ENCODE measurements around the gene KCP.

The KCP gene

GRCh38 chr7:128849804-128850490, 60.6 kb downstream of the KCP start:
- TF ChIP-seq, protein P1, sequence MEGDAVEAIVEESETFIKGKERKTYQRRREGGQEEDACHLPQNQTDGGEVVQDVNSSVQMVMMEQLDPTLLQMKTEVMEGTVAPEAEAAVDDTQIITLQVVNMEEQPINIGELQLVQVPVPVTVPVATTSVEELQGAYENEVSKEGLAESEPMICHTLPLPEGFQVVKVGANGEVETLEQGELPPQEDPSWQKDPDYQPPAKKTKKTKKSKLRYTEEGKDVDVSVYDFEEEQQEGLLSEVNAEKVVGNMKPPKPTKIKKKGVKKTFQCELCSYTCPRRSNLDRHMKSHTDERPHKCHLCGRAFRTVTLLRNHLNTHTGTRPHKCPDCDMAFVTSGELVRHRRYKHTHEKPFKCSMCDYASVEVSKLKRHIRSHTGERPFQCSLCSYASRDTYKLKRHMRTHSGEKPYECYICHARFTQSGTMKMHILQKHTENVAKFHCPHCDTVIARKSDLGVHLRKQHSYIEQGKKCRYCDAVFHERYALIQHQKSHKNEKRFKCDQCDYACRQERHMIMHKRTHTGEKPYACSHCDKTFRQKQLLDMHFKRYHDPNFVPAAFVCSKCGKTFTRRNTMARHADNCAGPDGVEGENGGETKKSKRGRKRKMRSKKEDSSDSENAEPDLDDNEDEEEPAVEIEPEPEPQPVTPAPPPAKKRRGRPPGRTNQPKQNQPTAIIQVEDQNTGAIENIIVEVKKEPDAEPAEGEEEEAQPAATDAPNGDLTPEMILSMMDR (IDR thresholded peaks at IDR 0.05; ENCODE audit: insufficient read depth, low read depth, low read length, missing control alignments), result no peak

DNA sequence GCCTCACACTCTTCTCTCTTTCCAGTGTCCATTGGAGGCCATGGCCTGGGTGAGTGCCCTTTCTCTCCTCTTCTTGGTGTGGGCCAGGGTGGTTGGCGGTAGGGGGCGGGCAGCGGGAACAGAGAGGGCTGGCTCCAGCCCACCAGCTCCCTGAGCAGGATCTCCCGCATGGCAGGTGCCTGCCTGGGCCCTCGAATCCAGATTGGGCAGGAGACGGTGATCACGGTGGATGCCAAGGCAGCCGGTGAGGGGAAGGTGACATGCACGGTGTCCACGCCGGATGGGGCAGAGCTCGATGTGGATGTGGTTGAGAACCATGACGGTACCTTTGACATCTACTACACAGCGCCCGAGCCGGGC, 61.4 kb downstream of the KCP start:
- DNase-seq (ENCODE audit: low read depth), result no peak
- no peak overlapping the region for H3K4me3 ChIP-seq (ENCODE audit: low read length)

More at GRCh38 chr7:128849804-128850490, 60.6 kb downstream of the KCP start:
- H3K4me3 ChIP-seq (ENCODE audit: low read length), result no peak overlapping the region
- no peak for DNase-seq (ENCODE audit: low read depth)

DNA sequence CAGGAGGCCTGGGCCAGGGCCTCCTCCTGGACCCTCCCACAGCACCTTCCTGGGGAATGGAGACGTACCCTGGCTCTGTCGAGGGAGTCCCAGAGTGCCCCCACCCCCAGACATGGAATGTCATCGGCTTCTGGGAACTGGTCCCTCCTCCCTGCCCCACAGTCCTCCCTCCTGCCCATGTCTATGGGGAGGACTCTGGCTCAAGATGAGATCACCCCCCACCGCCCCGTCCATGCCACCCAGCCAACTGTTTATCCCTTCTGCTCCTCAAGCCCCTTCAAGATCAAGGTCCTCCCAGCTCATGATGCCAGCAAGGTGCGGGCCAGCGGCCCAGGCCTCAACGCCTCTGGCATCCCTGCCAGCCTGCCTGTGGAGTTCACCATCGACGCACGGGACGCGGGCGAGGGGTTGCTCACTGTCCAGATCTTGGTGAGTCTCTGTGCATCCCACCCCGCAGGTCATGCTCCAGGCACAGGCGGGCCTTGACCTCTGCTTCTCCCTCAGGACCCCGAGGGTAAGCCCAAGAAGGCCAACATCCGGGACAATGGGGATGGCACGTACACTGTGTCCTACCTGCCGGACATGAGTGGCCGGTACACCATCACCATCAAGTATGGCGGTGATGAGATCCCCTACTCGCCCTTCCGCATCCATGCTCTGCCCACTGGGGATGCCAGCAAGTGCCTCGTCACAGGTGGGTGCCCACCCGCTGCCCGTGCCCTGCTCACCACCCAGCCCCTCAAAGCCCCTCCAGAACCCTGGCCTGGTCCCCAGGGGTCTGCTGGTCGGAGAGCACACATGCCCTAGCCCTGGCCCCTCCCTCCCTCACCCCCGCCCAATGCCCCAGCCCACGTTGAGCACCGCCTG, 62.0 kb downstream of the KCP start:
- no peak overlapping the region for H3K4me3 ChIP-seq (ENCODE audit: low read length)
- TF ChIP-seq, protein P1 (IDR thresholded peaks at IDR 0.05; ENCODE audit: insufficient read depth, low read depth, low read length, missing control alignments), result no peak
- DNase-seq (ENCODE audit: low read depth), result no peak

More for the DNA sequence above, 61.4 kb downstream of the KCP start:
- TF ChIP-seq, protein P1 (IDR thresholded peaks at IDR 0.05; ENCODE audit: insufficient read depth, low read depth, low read length, missing control alignments), result no peak

GRCh38 chr7:128847721-128848211, 62.7 kb downstream of the KCP start:
- no peak for DNase-seq (ENCODE audit: low read depth)
- TF ChIP-seq, protein P1 (IDR thresholded peaks at IDR 0.05; ENCODE audit: insufficient read depth, low read depth, low read length, missing control alignments), result no peak
- H3K4me3 ChIP-seq (ENCODE audit: low read length), result no peak overlapping the region

GRCh38 chr7:128846781-128847444, 63.6 kb downstream of the KCP start:
- no peak overlapping the region for H3K4me3 ChIP-seq (ENCODE audit: low read length)
- TF ChIP-seq, protein P1 (IDR thresholded peaks at IDR 0.05; ENCODE audit: insufficient read depth, low read depth, low read length, missing control alignments), result no peak
- no peak for DNase-seq (ENCODE audit: low read depth)

DNA sequence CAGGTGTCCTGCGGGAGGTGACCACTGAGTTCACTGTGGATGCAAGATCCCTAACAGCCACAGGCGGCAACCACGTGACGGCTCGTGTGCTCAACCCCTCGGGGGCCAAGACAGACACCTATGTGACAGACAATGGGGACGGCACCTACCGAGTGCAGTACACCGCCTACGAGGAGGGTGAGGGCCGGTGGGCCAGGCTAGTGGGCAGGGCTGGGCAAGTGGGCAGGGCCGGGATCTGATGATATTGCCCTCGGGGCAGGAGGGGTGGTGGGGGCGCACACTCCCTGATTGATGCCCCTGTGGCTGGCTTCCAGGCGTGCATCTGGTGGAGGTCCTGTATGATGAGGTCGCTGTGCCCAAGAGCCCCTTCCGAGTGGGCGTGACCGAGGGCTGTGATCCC, 64.5 kb downstream of the KCP start:
- H3K4me3 ChIP-seq (ENCODE audit: low read length), result no peak overlapping the region
- no peak for DNase-seq (ENCODE audit: low read depth)
- TF ChIP-seq, protein P1 (IDR thresholded peaks at IDR 0.05; ENCODE audit: insufficient read depth, low read depth, low read length, missing control alignments), result no peak

All from epithelial cell of esophagus (primary cell).